A549 (cell line): ENCODE data around the gene HSCB. TPM values are rescaled to one million over a fixed set of nuclear protein-coding genes. Genes with fewer than 3 reads are reported as not detected.

Source experiments
- ATAC-seq, 2 experiments: fragments of 200-7000 bp in 1 of 2; fragments of >200 bp in 1 of 2; cut with Nextera tagmentation in 1 of 2; cut with Tn5 transposase in 1 of 2; 3 replicates each; pipeline versions ENCODE4 v1.8.0 to v1.9.1; 2018 to 2020; ENCODE audit warnings: mild to moderate bottlenecking in 1 of 2, moderate library complexity in 1 of 2
- CTCF ChIA-PET: fragments of 300-600 bp; sonication (Branson Sonifier 250); formaldehyde crosslinking; extraction: SDS; loops from one replicate; lab custom pipeline; 2021; ENCODE audit warnings: antibody characterized with exemption, inconsistent platforms; lab: Yijun Ruan, JAX
- POLR2A ChIA-PET: fragments of 350-600 bp; formaldehyde crosslinking; extraction: SDS; loops from one replicate; lab custom pipeline; 2021; ENCODE audit warnings: antibody characterized with exemption, inconsistent platforms; lab: Yijun Ruan, JAX
- DNase-seq, 2 experiments: peaks; one replicate each; pipeline versions ENCODE4 v3.0.0 to v3.0.0-alpha.2; 2011 to 2016; ENCODE audit warnings: low read depth in 1 of 2, low spot score in 1 of 2
- FAIRE-seq: peaks from 2 replicates; lab custom pipeline; 2011; peaks lifted over from hg19 to GRCh38; lab: Jason Lieb, UNC
- H3K27ac ChIP-seq, 2 experiments: fragments of >200 bp; sonication (Bioruptor Twin); formaldehyde crosslinking; 3 replicates each; pipeline ENCODE4 v1.5.1; 2016 to 2017
- H3K4me1 ChIP-seq: fragments of >200 bp; sonication (Bioruptor Twin); formaldehyde crosslinking; 3 replicates; pipeline ENCODE4 v1.6.1; 2016
- H3K4me2 ChIP-seq: fragments of >200 bp; sonication (Bioruptor Twin); formaldehyde crosslinking; 3 replicates; pipeline ENCODE4 v1.6.1; 2016
- H3K4me3 ChIP-seq: fragments of >200 bp; sonication (Bioruptor Twin); formaldehyde crosslinking; 3 replicates; pipeline ENCODE4 v1.5.1; 2016
- H3K9me3 ChIP-seq: fragments of >200 bp; sonication (Bioruptor Twin); formaldehyde crosslinking; 3 replicates; pipeline ENCODE4 v1.6.1; 2016
- ATOH8 ChIP-seq: fragments of 250-450 bp; sonication (Bioruptor Pico); IDR thresholded peaks from 2 replicates; pipeline ENCODE4 v1.5.0; 2020; ENCODE audit warnings: low read depth, mild to moderate bottlenecking, moderate library complexity
- BCL3 ChIP-seq: fragments of >200 bp; sonication (Bioruptor Twin); formaldehyde crosslinking; IDR thresholded peaks from 3 replicates; pipeline ENCODE4 v1.6.1; 2016
- CBX8 ChIP-seq: fragments of 200-600 bp; sonication (generic); IDR thresholded peaks from 2 replicates; pipeline ENCODE4 v1.6.1; 2016
- CTCF ChIP-seq: fragments of >200 bp; sonication (Bioruptor Twin); formaldehyde crosslinking; IDR thresholded peaks from 3 replicates; pipeline ENCODE4 v1.5.1; 2016
- EHF ChIP-seq: fragments of 250-450 bp; sonication (Bioruptor Pico); IDR thresholded peaks from 2 replicates; pipeline ENCODE4 v1.5.0; 2020; ENCODE audit warnings: mild to moderate bottlenecking
- ELK1 ChIP-seq: fragments of 150-350 bp; IDR thresholded peaks from 2 replicates; pipeline ENCODE4 v1.6.1; 2014; ENCODE audit warnings: low read depth, mild to moderate bottlenecking, low read length
- FOXS1 ChIP-seq: fragments of 250-450 bp; sonication (Bioruptor Pico); IDR thresholded peaks from 2 replicates; pipeline ENCODE4 v1.5.0; 2020; ENCODE audit warnings: mild to moderate bottlenecking, moderate library complexity
- GATA3 ChIP-seq: IDR thresholded peaks from 2 replicates; pipeline ENCODE4 v1.6.1; 2012; ENCODE audit warnings: borderline replicate concordance
- HES2 ChIP-seq: fragments of >200 bp; sonication (Bioruptor Twin); formaldehyde crosslinking; IDR thresholded peaks from 2 replicates; pipeline ENCODE4 v1.6.1; 2016
- HEYL ChIP-seq: fragments of 250-450 bp; sonication (Bioruptor Pico); IDR thresholded peaks from 2 replicates; pipeline ENCODE4 v1.8.0; 2021; ENCODE audit warnings: mild to moderate bottlenecking, moderate library complexity
- HMGXB4 ChIP-seq: fragments of 250-450 bp; sonication (Bioruptor Pico); IDR thresholded peaks from 2 replicates; pipeline ENCODE4 v1.5.0; 2021; ENCODE audit warnings: mild to moderate bottlenecking, moderate library complexity, borderline replicate concordance
- HOXB13 ChIP-seq: fragments of 250-450 bp; sonication (Bioruptor Pico); IDR thresholded peaks from 2 replicates; pipeline ENCODE4 v1.5.0; 2020; ENCODE audit warnings: low read depth, mild to moderate bottlenecking, moderate library complexity
- JUN ChIP-seq, 2 experiments: fragments of >200 bp; sonication (Bioruptor Twin); formaldehyde crosslinking; IDR thresholded peaks; 2 replicates in 1 of 2; 3 replicates in 1 of 2; pipeline ENCODE4 v1.6.1; 2016 to 2017
- KDM1A ChIP-seq: fragments of 200-600 bp; sonication (generic); IDR thresholded peaks from 2 replicates; pipeline ENCODE4 v1.6.1; 2016; ENCODE audit warnings: low read depth, mild to moderate bottlenecking
- MAX ChIP-seq: IDR thresholded peaks from 2 replicates; pipeline ENCODE4 v1.6.1; 2012
- MAZ ChIP-seq: fragments of 150-350 bp; IDR thresholded peaks from 2 replicates; pipeline ENCODE4 v1.6.1; 2014; ENCODE audit warnings: antibody characterized with exemption, low read depth, low read length, borderline replicate concordance
- POLR2A ChIP-seq: IDR thresholded peaks from 2 replicates; pipeline ENCODE4 v1.6.1; 2012; ENCODE audit warnings: mild to moderate bottlenecking, low read length
- ZFP36 ChIP-seq: fragments of 450-650 bp; IDR thresholded peaks from 2 replicates; pipeline ENCODE4 v1.6.1; 2014; ENCODE audit warnings: borderline replicate concordance; ENCODE audit not compliant: partially characterized antibody
- ZNF302 ChIP-seq: fragments of 250-450 bp; sonication (Bioruptor Pico); IDR thresholded peaks from 2 replicates; pipeline ENCODE4 v1.9.0; 2021; ENCODE audit warnings: inconsistent platforms, mild to moderate bottlenecking, moderate library complexity
- ZSCAN20 ChIP-seq: fragments of 250-450 bp; sonication (Bioruptor Pico); IDR thresholded peaks from 2 replicates; pipeline ENCODE4 v1.8.0; 2022; ENCODE audit warnings: mild to moderate bottlenecking, moderate library complexity
- WGBS: methylation state at CpG from one replicate; pipeline ENCODE4 v1.1.6; 2017; ENCODE audit errors: missing lambda C conversion rate; 5-methylcytosine and 5-hydroxymethylcytosine counted together
- polyA plus RNA-seq, 4 experiments: library from polyadenylated mRNA; depleted of rRNA in 3 of 4; stranded (reverse); fragments of >200 nt; fragmentation: RNase III in 1 of 4; extraction: RNeasy Plus Mini Kit Qiagen cat#74134 plus additional on column Dnase treatment in 1 of 4; gene quantifications; 2 replicates in 3 of 4; 3 replicates in 1 of 4; pipeline ENCODE4 v1.2.3, GENCODE V29; 2011 to 2017

The HSCB gene
- polyA plus RNA-seq, 2 of the 4 experiments (the other 2 are of a cell fraction), result 17.2 to 22.4 TPM

- Histone ChIP-seq H3K4me3 (no peak overlapping the region), H3K9me3 (no peaks in the 10 kb centered on the region), H3K27ac (no peak overlapping the region), H3K4me2 (no peak overlapping the region), H3K4me1 (peaks cover 21% of the 10 kb centered on the region)
- ChIA-PET CTCF (no interaction called here), POLR2A (no interaction called here)
- 100% methylated on average over 1 of the region's 1 CpG for WGBS
- no peak for FAIRE-seq
- no peak for DNase-seq
- ATAC-seq, result no peak
- no peak for TF ChIP-seq MAZ
- no peak for TF ChIP-seq EHF (CRISPR knock-in tag)
- TF ChIP-seq HEYL (CRISPR knock-in tag), result no peak
- TF ChIP-seq GATA3, result no peak
- no peak for TF ChIP-seq CBX8
- no peak for TF ChIP-seq ATOH8 (CRISPR knock-in tag)
- no peak for TF ChIP-seq FOXS1
Measured at GRCh38 chr22:28780296-28780695, 38.5 kb downstream of the HSCB start.

GRCh38 chr22:28783786-28784671 lies 42.2 kb downstream of the HSCB start:
- DNase-seq (peak in 1 of 2 experiments; percentile 58), ATAC-seq (peak; percentile 50 to 79; a peak in 3 of 6 replicates), FAIRE-seq (no peak)
- CTCF ChIA-PET, result interaction anchor here (0.5 to 1.3 kb wide), 2 partner anchors 11 to 17 kb away, joined by 3 to 5 read pairs; partner anchors contain the start of gene CCDC117
- peak overlapping the region; percentile 60 for H3K4me2 ChIP-seq
- POLR2A ChIA-PET, result no interaction called here
- no peak for TF ChIP-seq JUN (IDR thresholded peaks at IDR 0.05)
- 0 out of 2 replicates have a peak, but pooled peaks have one; percentile 16 for TF ChIP-seq GATA3
- H3K27ac ChIP-seq, result peak overlapping the region; percentile 54 to 73; a peak in 5 of 6 replicates
- peaks cover 21% of the 10 kb centered on the region for H3K4me1 ChIP-seq
- no peak overlapping the region for H3K4me3 ChIP-seq
- 11% methylated on average over 4 of the region's 4 CpGs for WGBS
- H3K9me3 ChIP-seq, result no peaks in the 10 kb centered on the region

GRCh38 chr22:28788601-28789000 lies 46.8 kb downstream of the HSCB start:
- no peak overlapping the region for H3K27ac ChIP-seq
- POLR2A ChIA-PET, result interaction anchor here (0.7 to 1.2 kb wide), 2 partner anchors 11 to 21 kb away, joined by 3 to 8 read pairs; no protein-coding TSS in a partner anchor
- WGBS, result 91% methylated on average over 3 of the region's 3 CpGs
- H3K4me1 ChIP-seq, result peaks cover 12% of the 10 kb centered on the region
- no peak for DNase-seq
- TF ChIP-seq ZSCAN20, result no peak
- no peak for TF ChIP-seq POLR2A
- TF ChIP-seq EHF (CRISPR knock-in tag), result no peak
- no peak for TF ChIP-seq HMGXB4 (CRISPR knock-in tag)
- TF ChIP-seq, all 56 proteins: peak for 0
- FAIRE-seq (no peak), ATAC-seq (no peak)
- H3K4me2 ChIP-seq, result no peak overlapping the region
- no peaks in the 10 kb centered on the region for H3K9me3 ChIP-seq
- CTCF ChIA-PET, result interaction anchor here (0.5 to 3.5 kb wide), 2 partner anchors 16 kb away, joined by 3 to 17 read pairs; partner anchors contain the start of gene CCDC117
- H3K4me3 ChIP-seq, result no peak overlapping the region

GRCh38 chr22:28791124-28791523 lies 49.3 kb downstream of the HSCB start:
- Histone ChIP-seq H3K4me3 (no peak overlapping the region), H3K4me2 (no peak overlapping the region), H3K27ac (no peak overlapping the region), H3K9me3 (no peaks in the 10 kb centered on the region), H3K4me1 (peaks cover 15% of the 10 kb centered on the region; the same call in 2 of the 3 replicates)
- FAIRE-seq, result no peak
- 94% methylated on average over 5 of the region's 5 CpGs for WGBS
- no peak for ATAC-seq
- no peak for DNase-seq
- POLR2A ChIA-PET, result interaction anchor here (1.3 kb wide), 1 partner anchor 9 kb away, joined by 5 read pairs; the partner anchor contains the start of gene XBP1
- CTCF ChIA-PET, result interaction anchor here (0.6 to 1.1 kb wide), 3 partner anchors 19 to 109 kb away, joined by 3 read pairs; partner anchors contain the start of gene CCDC117
- TF ChIP-seq CTCF (no peak), ELK1 (no peak), HOXB13 (CRISPR knock-in tag) (no peak), ZFP36 (no peak), HEYL (CRISPR knock-in tag) (no peak), BCL3 (no peak), MAX (no peak), KDM1A (no peak), HES2 (no peak), ZNF302 (no peak), POLR2A (no peak)
